Activated CD8-positive, alpha-beta T cell treated with anti-CD3 and anti-CD28 coated beads for 36 hours (primary cell): ENCODE data around the gene ARHGEF40. TPM values are rescaled to one million over a fixed set of nuclear protein-coding genes. Genes with fewer than 3 reads are reported as not detected.

Experiments used
- ATAC-seq: fragments of 200-7000 bp; cut with Tn5 transposase; one replicate; pipeline ENCODE4 v1.10.0; 2021; ENCODE audit warnings: mild to moderate bottlenecking, moderate library complexity
- CTCF ChIA-PET: fragments of 350-600 bp; sonication (Branson Sonifier 250); formaldehyde crosslinking; loops from one replicate; lab custom pipeline; 2021; ENCODE audit warnings: antibody characterized with exemption; lab: Charles Lee
- POLR2A ChIA-PET: fragments of 350-600 bp; sonication (Branson Sonifier 250); formaldehyde crosslinking; loops from one replicate; lab custom pipeline; 2021; ENCODE audit warnings: antibody characterized with exemption; lab: Charles Lee
- DNase-seq: peaks from one replicate; pipeline ENCODE4 v3.0.0-alpha.2; 2020
- H3K27ac Mint-ChIP-seq: one replicate; pipeline ENCODE4 v1.8.0; 2021; ENCODE audit warnings: mild to moderate bottlenecking, mixed read lengths
- H3K27me3 Mint-ChIP-seq: one replicate; pipeline ENCODE4 v1.8.0; 2021; ENCODE audit warnings: mixed read lengths
- H3K36me3 Mint-ChIP-seq: one replicate; pipeline ENCODE4 v1.8.0; 2021; ENCODE audit warnings: low read depth, mixed read lengths
- H3K4me1 Mint-ChIP-seq: one replicate; pipeline ENCODE4 v1.8.0; 2021; ENCODE audit warnings: low read depth, mixed read lengths
- H3K4me3 Mint-ChIP-seq: one replicate; pipeline ENCODE4 v1.8.0; 2021; ENCODE audit warnings: mild to moderate bottlenecking, moderate library complexity, mixed read lengths
- H3K9me3 Mint-ChIP-seq: one replicate; pipeline ENCODE4 v1.8.0; 2021; ENCODE audit warnings: mixed read lengths
- intact Hi-C: fragments of 100-400 bp; cut with micrococcal nuclease; formaldehyde crosslinking; loops from one replicate; pipeline ENCODE4 v1.10.0; 2022
- total RNA-seq, 2 experiments: library from RNA; stranded (reverse); gene quantifications; one replicate each; pipeline ENCODE4 v1.2.3, GENCODE V29; 2021
- TF ChIP-seq, protein P1 (sequence below): fragments of 200-600 bp; IDR thresholded peaks from one replicate; pipeline ENCODE4 v1.8.0; 2022; ENCODE audit warnings: antibody characterized with exemption, mild to moderate bottlenecking

Gene ARHGEF40
- total RNA-seq, 2 experiments from 2014 or later = 0.18 to 0.23 TPM

DNA sequence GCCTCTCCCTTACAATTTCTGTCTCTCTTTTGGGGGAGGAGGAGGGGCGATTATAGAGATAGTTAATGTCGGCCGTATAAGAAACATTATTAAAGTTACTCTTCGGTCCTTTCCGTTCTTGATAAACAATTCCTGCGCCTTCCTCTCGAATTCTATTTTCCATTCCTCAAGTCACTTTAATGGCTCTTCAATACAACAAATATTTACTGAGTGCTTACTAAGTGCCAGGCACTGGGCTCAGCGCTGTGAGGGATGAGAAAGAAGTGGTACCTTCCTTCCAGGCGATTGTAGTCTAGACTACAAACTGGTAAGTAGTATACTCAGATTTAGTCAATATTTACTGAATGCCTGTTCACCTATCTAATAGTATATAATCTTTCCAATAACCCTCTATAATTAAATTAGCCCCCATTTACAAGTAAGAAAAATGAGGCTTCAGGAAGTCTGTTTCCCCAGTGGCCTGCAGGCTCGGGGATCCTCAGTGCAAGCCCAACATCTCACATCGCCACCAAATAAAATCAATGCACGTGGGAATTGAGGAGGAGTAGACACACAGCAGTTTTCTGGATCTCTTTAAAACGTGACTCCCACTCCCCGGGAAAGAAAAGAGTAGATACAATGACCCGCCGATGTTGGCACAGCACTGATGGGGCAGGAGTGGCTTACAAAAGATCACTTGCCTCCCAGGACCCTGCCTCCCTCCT lies 28.9 kb downstream of the ARHGEF40 start:
- H3K27me3 Mint-ChIP-seq = no peaks in the 10 kb centered on the region
- peaks cover 30% of the 10 kb centered on the region for H3K4me1 Mint-ChIP-seq
- H3K4me3 Mint-ChIP-seq = peak overlapping the region; percentile 80
- H3K9me3 Mint-ChIP-seq = no peaks in the 10 kb centered on the region
- ATAC-seq (no peak), DNase-seq (no peak)
- intact Hi-C loops = no loop called here
- ChIA-PET POLR2A (interaction anchor here (0.8 to 1.5 kb wide), 2 partner anchors 9 to 84 kb away, joined by 3 to 8 read pairs; no protein-coding TSS in a partner anchor), CTCF (interaction anchor here (1.2 to 8.2 kb wide), 3 partner anchors 32 to 84 kb away, joined by 5 to 224 read pairs (median 121); partner anchors contain the start of gene NDRG2)
- no peaks in the 10 kb centered on the region for H3K36me3 Mint-ChIP-seq
- H3K27ac Mint-ChIP-seq = peak overlapping the region; percentile 71
- TF ChIP-seq, protein P1, sequence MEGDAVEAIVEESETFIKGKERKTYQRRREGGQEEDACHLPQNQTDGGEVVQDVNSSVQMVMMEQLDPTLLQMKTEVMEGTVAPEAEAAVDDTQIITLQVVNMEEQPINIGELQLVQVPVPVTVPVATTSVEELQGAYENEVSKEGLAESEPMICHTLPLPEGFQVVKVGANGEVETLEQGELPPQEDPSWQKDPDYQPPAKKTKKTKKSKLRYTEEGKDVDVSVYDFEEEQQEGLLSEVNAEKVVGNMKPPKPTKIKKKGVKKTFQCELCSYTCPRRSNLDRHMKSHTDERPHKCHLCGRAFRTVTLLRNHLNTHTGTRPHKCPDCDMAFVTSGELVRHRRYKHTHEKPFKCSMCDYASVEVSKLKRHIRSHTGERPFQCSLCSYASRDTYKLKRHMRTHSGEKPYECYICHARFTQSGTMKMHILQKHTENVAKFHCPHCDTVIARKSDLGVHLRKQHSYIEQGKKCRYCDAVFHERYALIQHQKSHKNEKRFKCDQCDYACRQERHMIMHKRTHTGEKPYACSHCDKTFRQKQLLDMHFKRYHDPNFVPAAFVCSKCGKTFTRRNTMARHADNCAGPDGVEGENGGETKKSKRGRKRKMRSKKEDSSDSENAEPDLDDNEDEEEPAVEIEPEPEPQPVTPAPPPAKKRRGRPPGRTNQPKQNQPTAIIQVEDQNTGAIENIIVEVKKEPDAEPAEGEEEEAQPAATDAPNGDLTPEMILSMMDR = no peak

- intact Hi-C loops = no loop called here
- DNase-seq = no peak
- no peaks in the 10 kb centered on the region for H3K27me3 Mint-ChIP-seq
- ChIA-PET CTCF (interaction anchor here (1.2 to 8.2 kb wide), 3 partner anchors 11 to 85 kb away, joined by 5 to 121 read pairs (median 105); no protein-coding TSS in a partner anchor), POLR2A (interaction anchor here (0.8 to 1.5 kb wide), 2 partner anchors 10 to 85 kb away, joined by 3 to 8 read pairs; no protein-coding TSS in a partner anchor)
- ATAC-seq = no peak
- peak overlapping the region; percentile 80 for H3K4me3 Mint-ChIP-seq
- H3K4me1 Mint-ChIP-seq = peaks cover 31% of the 10 kb centered on the region
- no peaks in the 10 kb centered on the region for H3K9me3 Mint-ChIP-seq
- no peaks in the 10 kb centered on the region for H3K36me3 Mint-ChIP-seq
- TF ChIP-seq, protein P1 = no peak
- H3K27ac Mint-ChIP-seq = no peak overlapping the region
These were observed 29.5 kb downstream of the ARHGEF40 start for GRCh38 chr14:21099596-21099985.

DNA sequence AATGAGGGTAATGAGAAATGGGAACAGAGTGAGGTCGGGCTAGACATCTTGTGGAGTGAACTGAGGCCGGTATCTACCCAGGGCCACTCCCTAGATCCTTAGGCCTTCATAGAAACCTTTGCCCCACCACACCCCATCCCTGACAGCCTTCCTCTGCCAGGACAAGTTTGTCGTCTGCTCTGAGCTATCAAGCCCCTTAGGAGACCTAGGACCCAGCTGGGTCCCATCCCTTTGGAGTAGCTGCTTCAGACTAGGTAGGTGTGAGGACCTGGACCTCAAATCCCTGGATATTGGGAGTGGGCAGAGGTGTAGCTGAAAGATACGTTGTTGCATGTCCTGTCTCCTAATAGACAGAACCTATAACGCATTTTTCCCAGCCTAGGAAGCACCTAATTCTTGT lies 30.8 kb downstream of the ARHGEF40 start, which contains the start of gene TMEM253:
TMEM253 (plus strand) TSS at position 136 of the 400 bp plus-strand sequence. CDS start 278 bp downstream, outside the sequence.
- POLR2A ChIA-PET = interaction anchor here (1.0 to 4.7 kb wide), 3 partner anchors 8 to 645 kb away, joined by 3 to 30 read pairs (median 7); partner anchors contain the start of gene APEX1
- intact Hi-C loops = no loop called here
- no peak within 1 kb of the TSS for H3K4me3 Mint-ChIP-seq
- ATAC-seq (no peak), DNase-seq (no peak)
- CTCF ChIA-PET = interaction anchor here (0.8 to 13.2 kb wide), 7 partner anchors 7 to 130 kb away, joined by 3 to 267 read pairs (median 105); no protein-coding TSS in a partner anchor
- no peaks in the 10 kb centered on the region for H3K27me3 Mint-ChIP-seq
- peaks cover 36% of the 10 kb centered on the region for H3K4me1 Mint-ChIP-seq
- H3K36me3 Mint-ChIP-seq = no peaks in the 10 kb centered on the region
- H3K27ac Mint-ChIP-seq = no peak within 1 kb of the TSS
- H3K9me3 Mint-ChIP-seq = no peaks in the 10 kb centered on the region
- TF ChIP-seq, protein P1 = no peak

DNA sequence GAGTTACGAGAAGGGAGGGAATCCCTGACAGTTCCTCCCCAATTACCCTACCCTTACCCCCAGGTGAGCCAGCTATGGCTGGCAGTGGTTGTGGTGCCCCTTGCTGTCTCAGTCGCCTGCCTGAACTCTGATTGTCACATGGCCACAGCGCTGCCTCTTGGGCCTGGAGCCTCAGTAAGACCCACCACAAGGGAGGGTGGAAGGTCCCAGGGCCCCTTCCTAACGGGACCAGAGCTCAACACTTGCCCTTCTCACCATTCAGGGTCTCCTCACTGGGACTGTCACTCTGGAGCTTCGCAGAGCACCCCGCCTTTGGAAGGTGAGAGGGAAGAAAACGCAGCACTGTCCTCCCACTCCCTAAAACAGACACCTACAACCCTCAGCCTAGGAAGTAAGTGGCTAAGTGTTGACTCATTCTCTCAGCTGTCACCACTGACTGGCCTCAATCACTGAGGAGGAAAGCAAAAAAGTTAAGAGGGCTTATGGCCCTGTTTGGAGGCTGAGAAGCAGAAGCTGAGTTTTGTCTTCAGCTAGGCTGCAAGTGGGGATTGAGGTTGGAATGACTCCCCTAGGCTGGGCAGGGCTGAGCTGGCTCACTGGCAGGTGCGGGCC lies 31.8 kb downstream of the ARHGEF40 start:
- TF ChIP-seq, protein P1 = no peak
- DNase-seq = peak; percentile 26
- Mint-ChIP-seq H3K4me1 (peaks cover 42% of the 10 kb centered on the region), H3K9me3 (no peaks in the 10 kb centered on the region), H3K27me3 (no peaks in the 10 kb centered on the region), H3K4me3 (peak overlapping the region; percentile 80), H3K27ac (peak overlapping the region; percentile 1), H3K36me3 (no peaks in the 10 kb centered on the region)
- CTCF ChIA-PET = interaction anchor here (0.8 to 13.2 kb wide), 9 partner anchors 7 to 131 kb away, joined by 3 to 267 read pairs (median 52); partner anchors contain the start of gene ARHGEF40
- intact Hi-C loops = no loop called here
- POLR2A ChIA-PET = interaction anchor here (1.0 to 4.7 kb wide), 3 partner anchors 9 to 646 kb away, joined by 3 to 30 read pairs (median 7); partner anchors contain the start of gene APEX1
- no peak for ATAC-seq
